Mucosa of rectum (tissue), 2 donors: ENCODE data around the gene NOBOX.

Experiments used
- H3K27ac ChIP-seq, 2 donors: one replicate each; pipeline ENCODE4 v1.7.0; 2013; ENCODE audit warnings: inconsistent platforms in 2 of 2, low read depth in 2 of 2, low read length in 2 of 2
- H3K27me3 ChIP-seq, 2 donors: one replicate each; pipeline ENCODE4 v1.7.0; 2013; ENCODE audit warnings: low read length in 2 of 2; ENCODE audit not compliant: control insufficient read depth in 2 of 2, insufficient read depth in 2 of 2
- H3K36me3 ChIP-seq, 2 donors: one replicate each; pipeline ENCODE4 v1.7.0; 2013; ENCODE audit warnings: low read length in 2 of 2; ENCODE audit not compliant: control insufficient read depth in 2 of 2, insufficient read depth in 2 of 2
- H3K4me1 ChIP-seq, 2 donors: one replicate each; pipeline ENCODE4 v1.7.0; 2013; ENCODE audit warnings: low read length in 2 of 2, mild to moderate bottlenecking in 1 of 2; ENCODE audit not compliant: control insufficient read depth in 2 of 2, insufficient read depth in 2 of 2
- H3K4me3 ChIP-seq, 2 donors: one replicate each; pipeline ENCODE4 v1.7.0; 2013; ENCODE audit warnings: low read length in 2 of 2
- H3K9ac ChIP-seq, 2 donors: one replicate each; pipeline ENCODE4 v1.7.0; 2013; ENCODE audit warnings: low read length in 2 of 2, low read depth in 1 of 2, mild to moderate bottlenecking in 1 of 2
- H3K9me3 ChIP-seq, 2 donors: one replicate each; pipeline ENCODE4 v1.7.0; 2013; ENCODE audit warnings: low read length in 2 of 2; ENCODE audit not compliant: control insufficient read depth in 2 of 2
- donor health status: healthy.
- donor health status: Normal muscosa, but diverticular disease.

Gene NOBOX

GRCh38 chr7:144398291-144398690, 5.2 kb downstream of the NOBOX start:
- no peaks in the 10 kb centered on the region for H3K9me3 ChIP-seq
- no peaks in the 10 kb centered on the region for H3K36me3 ChIP-seq
- H3K4me3 ChIP-seq: no peak overlapping the region
- H3K9ac ChIP-seq: no peak overlapping the region
- no peaks in the 10 kb centered on the region for H3K27me3 ChIP-seq
- no peak overlapping the region for H3K27ac ChIP-seq
- no peaks in the 10 kb centered on the region for H3K4me1 ChIP-seq

- no peaks in the 10 kb centered on the region for H3K36me3 ChIP-seq
- H3K27ac ChIP-seq: no peak overlapping the region
- H3K9me3 ChIP-seq: no peaks in the 10 kb centered on the region
- no peaks in the 10 kb centered on the region for H3K27me3 ChIP-seq
- no peak overlapping the region for H3K9ac ChIP-seq
- no peaks in the 10 kb centered on the region for H3K4me1 ChIP-seq
- no peak overlapping the region for H3K4me3 ChIP-seq
Observed at GRCh38 chr7:144397086-144397485, 6.4 kb downstream of the NOBOX start.

DNA sequence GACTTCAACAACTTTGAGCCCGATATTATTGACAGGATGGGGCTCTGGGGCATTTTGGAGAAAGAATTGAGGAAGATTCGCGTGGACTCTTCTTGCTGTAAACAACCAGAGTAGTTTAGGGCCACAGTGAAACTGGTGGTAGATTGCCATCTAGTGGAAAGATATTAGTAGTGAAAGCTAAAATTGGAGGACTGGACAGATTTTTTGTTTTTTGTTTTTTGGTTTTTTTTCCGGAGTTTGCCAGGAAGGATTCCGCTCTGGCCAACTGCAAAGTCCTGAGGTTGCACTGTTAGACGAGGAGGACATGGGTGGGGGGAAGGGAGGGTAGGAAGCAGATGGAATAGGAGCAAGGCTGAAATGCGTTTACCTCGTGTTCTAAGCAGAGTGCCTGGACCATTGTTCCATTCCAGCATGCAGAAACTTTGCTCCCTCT, 11.7 kb downstream of the NOBOX start:
- Histone ChIP-seq H3K27ac (no peak overlapping the region), H3K36me3 (no peaks in the 10 kb centered on the region), H3K9ac (no peak overlapping the region), H3K4me1 (peaks cover 0 to 2% of the 10 kb centered on the region in 2 donors), H3K4me3 (peak overlapping the region; percentile 22 to 23), H3K27me3 (no peaks in the 10 kb centered on the region), H3K9me3 (no peaks in the 10 kb centered on the region)

DNA sequence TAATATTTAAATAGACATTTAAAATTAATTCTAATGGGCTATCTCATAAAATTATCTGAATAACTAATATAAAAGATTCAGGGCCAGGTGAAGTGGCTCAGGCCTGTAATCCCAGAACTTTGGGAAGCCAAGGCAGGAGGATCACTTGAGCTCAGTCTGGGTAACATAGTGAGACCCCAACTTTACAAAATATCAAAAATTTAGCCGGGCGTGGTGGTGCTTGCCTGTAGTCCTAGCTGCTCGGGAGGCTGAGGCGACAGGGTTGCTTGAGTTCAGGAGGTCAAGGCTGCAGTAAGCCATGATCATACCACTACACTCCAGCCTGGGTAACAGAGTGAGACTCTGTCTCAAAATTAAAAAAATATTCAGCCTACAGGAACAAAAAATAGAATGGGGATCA, 12.5 kb downstream of the NOBOX start:
- Histone ChIP-seq H3K36me3 (no peaks in the 10 kb centered on the region), H3K9me3 (no peaks in the 10 kb centered on the region), H3K27ac (no peak overlapping the region), H3K9ac (no peak overlapping the region), H3K4me1 (peaks cover 0 to 2% of the 10 kb centered on the region in 2 donors), H3K4me3 (no peak overlapping the region), H3K27me3 (no peaks in the 10 kb centered on the region)

- no peak overlapping the region for H3K9ac ChIP-seq
Observed at GRCh38 chr7:144390481-144390880, 13.0 kb downstream of the NOBOX start.

DNA sequence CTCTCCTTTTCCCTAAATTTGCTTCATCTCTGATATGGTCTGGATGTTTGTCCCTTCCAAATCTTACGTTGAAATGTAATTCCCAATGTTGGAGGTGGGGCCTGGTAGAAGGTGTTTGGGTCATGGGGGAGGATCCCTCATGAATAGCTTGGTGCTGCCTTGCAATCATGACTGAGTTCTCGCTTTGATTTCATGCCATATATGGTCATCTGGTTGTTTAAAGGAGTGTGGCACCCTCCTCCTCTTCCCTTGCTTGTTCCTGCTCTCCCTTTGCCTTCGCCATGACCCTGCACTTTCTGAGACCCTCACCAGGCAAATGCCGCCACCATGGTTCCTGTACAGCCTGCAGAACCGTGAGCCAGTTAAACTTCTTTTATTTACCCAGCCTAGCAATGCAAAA, 14.5 kb downstream of the NOBOX start:
- no peaks in the 10 kb centered on the region for H3K36me3 ChIP-seq
- H3K27ac ChIP-seq: no peak overlapping the region
- peaks cover 10 to 12% of the 10 kb centered on the region in 2 donors for H3K4me1 ChIP-seq
- no peaks in the 10 kb centered on the region for H3K9me3 ChIP-seq
- H3K27me3 ChIP-seq: no peaks in the 10 kb centered on the region
- no peak overlapping the region for H3K4me3 ChIP-seq
- H3K9ac ChIP-seq: no peak overlapping the region

More at GRCh38 chr7:144390481-144390880, 13.0 kb downstream of the NOBOX start:
- no peak overlapping the region for H3K4me3 ChIP-seq
- H3K9me3 ChIP-seq: no peaks in the 10 kb centered on the region
- H3K36me3 ChIP-seq: no peaks in the 10 kb centered on the region
- H3K27me3 ChIP-seq: no peaks in the 10 kb centered on the region
- H3K4me1 ChIP-seq: peaks cover 0 to 2% of the 10 kb centered on the region in 2 donors
- H3K27ac ChIP-seq: no peak overlapping the region

DNA sequence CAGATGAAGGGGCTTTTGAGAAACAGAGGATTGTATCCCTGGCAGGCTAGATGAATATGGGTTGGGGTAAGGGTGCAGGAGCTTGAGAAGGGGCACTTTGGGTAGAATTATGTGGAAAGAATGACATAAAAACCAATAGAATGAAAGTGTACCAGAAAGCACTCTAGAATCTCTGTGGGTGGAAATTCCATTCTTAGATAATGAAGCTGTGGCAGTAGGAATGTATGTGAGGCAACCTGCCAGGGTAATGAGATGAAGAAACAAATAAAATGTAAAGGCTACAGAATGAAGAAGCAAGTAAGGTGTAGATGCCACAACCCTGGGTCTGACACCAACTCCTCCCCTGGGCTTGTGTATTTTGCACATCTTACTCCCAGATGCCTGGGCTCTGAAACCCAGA, 16.8 kb downstream of the NOBOX start:
- H3K27me3 ChIP-seq: no peaks in the 10 kb centered on the region
- no peak overlapping the region for H3K27ac ChIP-seq
- H3K9ac ChIP-seq: no peak overlapping the region
- H3K4me3 ChIP-seq: no peak overlapping the region
- no peaks in the 10 kb centered on the region for H3K9me3 ChIP-seq
- H3K4me1 ChIP-seq: peaks cover 10 to 14% of the 10 kb centered on the region in 2 donors
- H3K36me3 ChIP-seq: no peaks in the 10 kb centered on the region

GRCh38 chr7:144384555-144385245, 18.8 kb downstream of the NOBOX start:
- Histone ChIP-seq H3K4me1 (peaks cover 10 to 12% of the 10 kb centered on the region in 2 donors), H3K9ac (peak overlapping the region in 1 of 2 donors; percentile 26), H3K36me3 (peaks cover under 1 to 4% of the 10 kb centered on the region in 2 donors), H3K9me3 (no peaks in the 10 kb centered on the region), H3K27ac (peak overlapping the region; percentile 63 to 73), H3K4me3 (peak overlapping the region; percentile 33 to 38), H3K27me3 (no peaks in the 10 kb centered on the region)

DNA sequence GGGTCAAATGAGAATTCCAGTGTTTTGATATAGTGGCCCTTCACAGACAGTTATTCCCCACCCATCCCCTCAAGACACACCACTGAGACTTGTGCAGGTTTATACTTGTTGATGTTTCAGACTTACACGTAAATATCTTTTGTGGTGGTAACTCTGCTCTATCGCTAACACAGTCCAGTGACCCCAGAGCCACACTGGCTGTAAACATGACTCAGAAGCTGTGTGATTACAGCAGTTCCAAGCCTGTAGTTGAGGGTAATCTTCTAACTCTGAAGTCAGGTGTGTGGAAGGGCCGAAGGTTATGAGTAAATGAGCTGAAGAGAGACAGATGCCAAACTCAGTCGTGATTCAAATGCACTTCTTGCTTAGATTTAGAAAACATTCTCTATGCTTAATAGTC, 19.4 kb downstream of the NOBOX start:
- peaks cover 5 to 7% of the 10 kb centered on the region in 2 donors for H3K36me3 ChIP-seq
- H3K4me1 ChIP-seq: peaks cover 10 to 12% of the 10 kb centered on the region in 2 donors
- peak overlapping the region in 1 of 2 donors; percentile 26 for H3K9ac ChIP-seq
- H3K9me3 ChIP-seq: no peaks in the 10 kb centered on the region
- H3K27ac ChIP-seq: peak overlapping the region; percentile 63 to 73
- no peaks in the 10 kb centered on the region for H3K27me3 ChIP-seq
- H3K4me3 ChIP-seq: peak overlapping the region; percentile 33 to 38

GRCh38 chr7:144379776-144380384, 23.6 kb downstream of the NOBOX start:
- H3K9me3 ChIP-seq: no peaks in the 10 kb centered on the region
- no peak overlapping the region for H3K9ac ChIP-seq
- H3K27ac ChIP-seq: no peak overlapping the region
- H3K36me3 ChIP-seq: peaks cover 20 to 25% of the 10 kb centered on the region in 2 donors
- H3K27me3 ChIP-seq: no peaks in the 10 kb centered on the region
- peaks cover 8 to 11% of the 10 kb centered on the region in 2 donors for H3K4me1 ChIP-seq
- H3K4me3 ChIP-seq: no peak overlapping the region
